AG09309 (cell line): Measurements from ENCODE around the gene PTP4A1.

Experiments
- DNase-seq: peaks from one replicate; pipeline ENCODE4 v3.0.0-alpha.2; 2010; ENCODE audit warnings: low read depth
- H3K4me3 ChIP-seq: 2 replicates; pipeline ENCODE4 v1.5.1; 2011; ENCODE audit warnings: mild to moderate bottlenecking, low read depth, low read length, moderate library complexity; ENCODE audit not compliant: control insufficient read depth
- TF ChIP-seq, protein P1 (sequence below): IDR thresholded peaks from 2 replicates; pipeline ENCODE4 v1.5.1; 2011; ENCODE audit warnings: mild to moderate bottlenecking, low read depth, low read length, inconsistent platforms; ENCODE audit not compliant: insufficient read depth, control insufficient read depth; ENCODE audit errors: missing control alignments

The PTP4A1 gene

DNA sequence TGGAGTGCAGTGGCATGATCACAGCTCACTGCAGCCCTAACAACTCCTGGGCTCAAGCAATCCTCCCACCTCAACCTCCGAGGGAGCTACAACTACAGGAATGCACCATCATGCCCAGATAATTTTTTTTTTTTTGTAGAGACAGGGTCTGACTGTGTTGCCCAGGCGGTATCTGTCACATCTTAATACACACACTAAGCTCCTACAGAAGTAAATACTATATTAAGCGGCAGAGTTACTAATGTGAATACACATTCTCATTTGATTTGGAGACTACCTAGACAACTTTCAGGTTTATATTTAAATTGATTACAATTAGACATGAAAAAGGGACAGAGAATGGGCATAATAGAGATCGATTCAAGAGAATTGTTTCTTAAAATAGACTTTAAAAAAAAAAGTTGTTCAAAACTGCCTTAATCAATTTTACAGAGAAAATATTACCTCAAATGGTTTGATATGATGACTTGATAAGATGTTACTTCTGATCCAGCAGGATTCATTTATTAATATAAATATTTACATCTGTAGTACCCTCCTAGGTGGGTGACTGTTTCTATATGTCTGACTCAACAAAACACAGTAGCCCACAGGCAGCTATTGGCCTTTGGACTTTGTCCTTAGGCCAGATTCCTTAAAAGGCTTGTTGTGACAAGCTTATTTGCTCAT, 7.1 kb upstream of the PTP4A1 start:
- H3K4me3 ChIP-seq, result no peak overlapping the region
- no peak for DNase-seq
- TF ChIP-seq, protein P1, sequence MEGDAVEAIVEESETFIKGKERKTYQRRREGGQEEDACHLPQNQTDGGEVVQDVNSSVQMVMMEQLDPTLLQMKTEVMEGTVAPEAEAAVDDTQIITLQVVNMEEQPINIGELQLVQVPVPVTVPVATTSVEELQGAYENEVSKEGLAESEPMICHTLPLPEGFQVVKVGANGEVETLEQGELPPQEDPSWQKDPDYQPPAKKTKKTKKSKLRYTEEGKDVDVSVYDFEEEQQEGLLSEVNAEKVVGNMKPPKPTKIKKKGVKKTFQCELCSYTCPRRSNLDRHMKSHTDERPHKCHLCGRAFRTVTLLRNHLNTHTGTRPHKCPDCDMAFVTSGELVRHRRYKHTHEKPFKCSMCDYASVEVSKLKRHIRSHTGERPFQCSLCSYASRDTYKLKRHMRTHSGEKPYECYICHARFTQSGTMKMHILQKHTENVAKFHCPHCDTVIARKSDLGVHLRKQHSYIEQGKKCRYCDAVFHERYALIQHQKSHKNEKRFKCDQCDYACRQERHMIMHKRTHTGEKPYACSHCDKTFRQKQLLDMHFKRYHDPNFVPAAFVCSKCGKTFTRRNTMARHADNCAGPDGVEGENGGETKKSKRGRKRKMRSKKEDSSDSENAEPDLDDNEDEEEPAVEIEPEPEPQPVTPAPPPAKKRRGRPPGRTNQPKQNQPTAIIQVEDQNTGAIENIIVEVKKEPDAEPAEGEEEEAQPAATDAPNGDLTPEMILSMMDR, result no peak

DNA sequence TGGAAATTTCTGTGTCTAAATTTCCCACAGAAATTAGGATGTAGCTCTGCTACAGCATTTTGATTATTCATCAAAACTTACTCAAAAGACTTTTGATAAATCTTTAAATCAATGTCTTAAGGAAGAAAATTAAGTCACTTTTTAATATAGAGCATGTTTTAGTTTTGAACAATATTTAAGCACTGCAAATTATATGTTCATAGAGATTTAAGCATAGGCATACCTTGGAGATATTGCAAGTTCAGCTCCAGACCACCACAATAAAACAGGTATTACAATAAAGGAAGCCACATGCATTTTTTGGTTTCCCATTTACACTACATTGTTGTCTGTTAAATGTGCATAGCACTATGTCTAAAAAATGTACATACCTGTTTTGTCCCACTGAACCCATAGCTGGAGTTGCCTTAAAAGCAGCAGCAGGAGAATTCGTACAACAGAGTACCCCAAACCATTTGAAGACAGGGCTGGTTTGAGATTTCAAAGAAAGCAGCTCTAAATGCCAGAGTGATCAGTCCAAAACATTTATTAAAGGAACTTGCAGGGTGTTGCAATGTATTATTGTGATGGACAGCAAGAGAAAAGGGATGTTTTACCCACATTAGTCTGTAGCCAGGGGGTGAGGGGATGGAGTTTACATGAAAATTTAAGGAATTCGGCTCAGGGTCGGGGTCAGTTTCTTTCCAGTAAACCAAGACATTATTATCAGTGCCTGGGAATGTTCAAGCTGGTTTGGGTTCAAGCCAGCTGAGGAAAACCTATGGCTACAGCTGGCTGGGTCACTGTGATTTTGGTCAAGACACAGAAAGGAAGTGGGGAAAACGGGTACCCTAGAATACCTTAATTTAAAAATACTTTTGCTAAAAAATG, 6.3 kb upstream of the PTP4A1 start:
- no peak for DNase-seq
- TF ChIP-seq, protein P1, result no peak
- no peak overlapping the region for H3K4me3 ChIP-seq

DNA sequence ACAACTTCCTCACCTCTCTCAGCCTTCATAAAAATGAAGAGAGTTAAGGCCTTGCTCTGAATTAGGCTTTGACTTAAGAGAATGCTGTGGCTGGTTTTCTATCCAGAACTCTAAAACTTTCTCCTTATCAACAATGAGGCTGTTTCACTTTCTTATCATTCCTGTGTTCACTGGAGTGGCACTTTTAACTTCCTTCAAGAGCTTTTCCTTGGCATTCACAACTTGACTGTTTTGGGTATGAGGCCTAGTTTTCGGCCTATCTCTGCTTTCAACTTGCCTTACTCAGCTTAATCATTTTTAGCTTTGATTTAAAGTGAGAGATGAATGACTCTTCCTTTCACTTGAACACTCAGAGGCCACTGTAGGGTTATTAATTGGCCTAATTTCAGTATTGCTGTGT, 4.3 kb upstream of the PTP4A1 start:
- no peak overlapping the region for H3K4me3 ChIP-seq
- DNase-seq, result no peak
- TF ChIP-seq, protein P1, result no peak

DNA sequence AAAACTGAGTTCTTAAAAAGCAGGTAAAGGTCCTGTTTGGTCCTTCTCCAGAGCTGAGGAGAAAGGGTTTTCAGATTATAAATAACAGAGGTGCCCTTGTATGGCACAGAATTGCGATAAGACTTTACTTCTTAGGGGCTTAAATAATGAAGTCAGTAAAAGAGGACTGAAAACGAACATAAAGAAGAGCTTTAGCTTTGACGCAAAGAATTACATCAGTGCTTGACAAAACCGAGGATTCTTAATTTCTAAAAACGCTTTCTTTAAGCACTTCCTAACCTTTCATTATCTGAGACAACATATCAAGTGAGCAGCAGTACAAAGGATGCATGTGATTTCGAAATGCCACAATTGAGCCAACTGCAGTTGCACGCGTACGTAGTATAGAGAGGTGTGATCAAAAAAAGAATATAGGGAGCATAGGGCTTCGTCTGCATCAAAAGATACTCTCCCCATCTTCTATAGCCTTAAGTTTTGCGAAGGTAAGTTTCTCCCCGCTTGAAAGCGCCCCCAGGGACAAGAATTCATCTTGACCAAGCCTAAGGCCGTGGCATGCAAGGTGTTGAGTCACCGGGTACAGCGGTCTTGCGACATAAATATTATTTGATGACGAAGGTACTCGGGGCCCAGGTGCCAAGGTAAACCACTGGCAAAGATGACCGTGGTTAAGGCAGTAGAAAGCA, 778 bp upstream of the PTP4A1 start:
- H3K4me3 ChIP-seq, result peak overlapping the region; percentile 59
- peak; percentile 27 for DNase-seq
- TF ChIP-seq, protein P1, result peak; percentile 3

DNA sequence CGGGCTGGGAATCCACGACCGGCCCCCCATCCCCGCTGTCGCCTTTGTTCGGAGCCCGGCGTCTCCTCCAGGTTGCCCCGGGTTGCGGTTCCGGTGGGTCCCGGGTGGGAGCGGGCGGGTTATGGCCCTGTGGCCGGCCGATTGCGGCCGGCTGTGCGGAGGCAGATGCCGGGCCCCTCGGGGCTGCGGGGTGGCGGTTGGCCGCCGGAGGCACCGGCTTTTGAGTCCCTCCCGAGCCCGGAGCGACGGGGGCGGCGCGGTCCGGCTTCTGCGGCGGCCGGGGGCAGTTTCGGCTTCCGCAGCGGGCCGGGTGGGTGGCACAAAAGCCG, 431 bp downstream of the PTP4A1 start:
- peak overlapping the region; percentile 83 for H3K4me3 ChIP-seq
- no peak for DNase-seq
- TF ChIP-seq, protein P1, result no peak

DNA sequence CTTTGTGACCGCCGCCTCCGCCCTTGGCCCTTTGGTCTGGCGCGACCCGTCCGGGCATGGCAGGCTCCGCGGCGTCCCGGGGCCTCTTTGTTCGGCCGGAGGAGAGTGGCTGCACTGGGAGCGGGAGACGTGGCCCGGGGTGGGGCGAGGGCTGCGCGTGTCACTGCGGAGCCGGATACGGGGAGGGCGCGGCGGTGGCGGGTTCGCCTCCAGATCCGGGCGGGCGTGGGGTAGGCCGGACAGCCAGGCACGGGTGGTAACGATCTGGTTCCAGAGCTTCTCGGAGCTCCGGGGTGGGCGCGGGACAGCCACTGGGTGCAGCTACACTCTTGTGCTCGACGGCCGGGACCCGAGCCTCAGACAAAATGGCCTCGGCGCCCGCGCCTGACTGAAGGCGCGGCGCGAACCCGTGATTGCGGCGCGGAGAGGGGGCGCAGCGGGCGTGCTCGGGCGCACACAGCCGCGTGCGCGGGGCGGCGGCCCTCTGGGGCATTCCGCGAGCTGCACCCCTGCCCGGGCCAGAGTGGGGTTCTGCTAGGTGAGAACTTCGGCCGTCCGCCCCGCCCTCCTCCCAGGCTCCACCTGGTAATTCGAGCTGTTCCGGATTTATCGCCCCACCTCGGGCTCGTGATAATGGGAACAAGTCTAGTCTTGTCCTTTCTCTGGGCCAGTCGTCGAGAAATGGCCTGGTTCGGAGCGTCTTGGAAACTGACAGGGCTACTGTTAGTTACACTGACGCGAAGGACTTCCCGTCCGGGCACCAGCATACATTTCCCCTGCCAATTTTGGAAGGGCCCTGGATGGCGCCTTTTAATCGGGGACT, 1.0 kb downstream of the PTP4A1 start:
- TF ChIP-seq, protein P1, result no peak
- peak overlapping the region; percentile 83 for H3K4me3 ChIP-seq
- peak; percentile 21 for DNase-seq
